Keratinocyte (primary cell): Measurements from ENCODE around the gene CCDC171. TPM values are rescaled to one million over a fixed set of nuclear protein-coding genes. Genes with fewer than 3 reads are reported as not detected.
A peak's percentile ranks its signal among the peaks of the same experiment; 100 is the strongest.

Experiments used
- DNase-seq: peaks from one replicate; pipeline ENCODE4 v3.0.0-alpha.2; 2011; ENCODE audit warnings: low read depth, missing footprints, low spot score
- FAIRE-seq: peaks from 2 replicates; lab custom pipeline; 2011; peaks lifted over from hg19 to GRCh38; lab: Jason Lieb, UNC
- H2AFZ ChIP-seq: 2 replicates; pipeline ENCODE4 v1.6.0; 2012; ENCODE audit warnings: low read length, control low read depth, inconsistent platforms; ENCODE audit not compliant: control insufficient read depth
- H3K27ac ChIP-seq: 2 replicates; pipeline ENCODE4 v1.5.1; 2011; ENCODE audit warnings: low read length; ENCODE audit not compliant: control insufficient read depth, insufficient read depth
- H3K27me3 ChIP-seq: 3 replicates; pipeline ENCODE4 v1.6.0; 2011; ENCODE audit warnings: low read length; ENCODE audit not compliant: control insufficient read depth, insufficient read depth; ENCODE audit errors: extremely low read depth
- H3K36me3 ChIP-seq, 2 experiments: 2 replicates in 1 of 2; 3 replicates in 1 of 2; pipeline ENCODE4 v1.5.1; 2011; ENCODE audit warnings: low read length in 2 of 2, mild to moderate bottlenecking in 1 of 2; ENCODE audit not compliant: control insufficient read depth in 2 of 2, insufficient read depth in 2 of 2; ENCODE audit errors: extremely low read depth in 1 of 2
- H3K4me1 ChIP-seq: 3 replicates; pipeline ENCODE4 v1.5.1; 2011; ENCODE audit warnings: low read length; ENCODE audit not compliant: control insufficient read depth, insufficient read depth; ENCODE audit errors: extremely low read depth
- H3K4me2 ChIP-seq: 3 replicates; pipeline ENCODE4 v1.6.0; 2011; ENCODE audit warnings: low read depth, low read length; ENCODE audit not compliant: control insufficient read depth, insufficient read depth; ENCODE audit errors: extremely low read depth
- H3K4me3 ChIP-seq, 3 experiments: fragments of 200-600 bp in 1 of 3; sonication (generic) in 1 of 3; 2 replicates in 2 of 3; 3 replicates in 1 of 3; pipeline ENCODE4 v1.5.1; 2011 to 2016; ENCODE audit warnings: low read length in 3 of 3, mild to moderate bottlenecking in 3 of 3, control low read depth in 2 of 3, inconsistent platforms in 1 of 3, low read depth in 1 of 3, mixed read lengths in 1 of 3, mixed run types in 1 of 3, moderate library complexity in 1 of 3; ENCODE audit not compliant: control insufficient read depth in 2 of 3, insufficient read depth in 2 of 3; ENCODE audit errors: extremely low read depth in 1 of 3
- H3K79me2 ChIP-seq: 2 replicates; pipeline ENCODE4 v1.6.0; 2012; ENCODE audit warnings: low read length; ENCODE audit not compliant: control insufficient read depth, insufficient read depth
- H3K9ac ChIP-seq: 3 replicates; pipeline ENCODE4 v1.6.0; 2011; ENCODE audit warnings: low read length; ENCODE audit not compliant: control insufficient read depth, insufficient read depth; ENCODE audit errors: extremely low read depth
- H3K9me1 ChIP-seq: 3 replicates; pipeline ENCODE4 v1.6.0; 2011; ENCODE audit warnings: low read length; ENCODE audit not compliant: control insufficient read depth, insufficient read depth; ENCODE audit errors: extremely low read depth
- H3K9me3 ChIP-seq: 2 replicates; pipeline ENCODE4 v1.5.1; 2012; ENCODE audit warnings: low read depth, low read length; ENCODE audit not compliant: control insufficient read depth
- H4K20me1 ChIP-seq: 3 replicates; pipeline ENCODE4 v1.6.0; 2011; ENCODE audit warnings: low read length; ENCODE audit not compliant: control insufficient read depth, insufficient read depth; ENCODE audit errors: extremely low read depth
- EZH2 ChIP-seq: IDR thresholded peaks from one replicate; pipeline ENCODE4 v1.6.1; 2012; ENCODE audit warnings: inconsistent platforms, mild to moderate bottlenecking, low read length, moderate library complexity
- dilution Hi-C: fragments of 300-500 bp; cut with MboI; formaldehyde crosslinking; loops from one replicate; pipeline ENCODE4 v1.7.0; 2020; ENCODE audit warnings: low sequenced_read_pairs; ENCODE audit not compliant: extremely low pct_ligation_motif_present
- polyA plus RNA-seq, 5 experiments: library from polyadenylated mRNA; depleted of rRNA in 3 of 5; stranded (reverse) in 3 of 5; stranded (forward) in 1 of 5; unstranded in 1 of 5; fragments of >200 nt; gene quantifications; 1 replicate in 1 of 5; 2 replicates in 3 of 5; 3 replicates in 1 of 5; pipeline versions ENCODE4 v1.2.1 to v1.2.3, GENCODE V29; 2011 to 2012; ENCODE audit warnings: missing spikeins in 2 of 5, low read depth in 1 of 5, low replicate concordance in 1 of 5
- TF ChIP-seq, protein P1 (sequence below), 3 experiments: IDR thresholded peaks in 1 of 3; conservative IDR thresholded peaks in 1 of 3; optimal IDR thresholded peaks in 1 of 3; 2 replicates in 2 of 3; 3 replicates in 1 of 3; pipeline versions ENCODE3 to v1.5.1; 2011; ENCODE audit warnings: low read length in 3 of 3, mild to moderate bottlenecking in 3 of 3, moderate library complexity in 2 of 3, control low read depth in 1 of 3, inconsistent platforms in 1 of 3; ENCODE audit not compliant: insufficient read depth in 2 of 3; ENCODE audit errors: extremely low read depth in 1 of 3

The CCDC171 gene
- polyA plus RNA-seq, 1 donor (not counting 4 experiments of a cell fraction or from before 2014, with no cell fraction given) = 0.46 TPM

GRCh38 chr9:15813076-15813475 lies 260.2 kb downstream of the CCDC171 start:
- no peaks in the 10 kb centered on the region for H3K9me3 ChIP-seq
- TF ChIP-seq, protein P1, sequence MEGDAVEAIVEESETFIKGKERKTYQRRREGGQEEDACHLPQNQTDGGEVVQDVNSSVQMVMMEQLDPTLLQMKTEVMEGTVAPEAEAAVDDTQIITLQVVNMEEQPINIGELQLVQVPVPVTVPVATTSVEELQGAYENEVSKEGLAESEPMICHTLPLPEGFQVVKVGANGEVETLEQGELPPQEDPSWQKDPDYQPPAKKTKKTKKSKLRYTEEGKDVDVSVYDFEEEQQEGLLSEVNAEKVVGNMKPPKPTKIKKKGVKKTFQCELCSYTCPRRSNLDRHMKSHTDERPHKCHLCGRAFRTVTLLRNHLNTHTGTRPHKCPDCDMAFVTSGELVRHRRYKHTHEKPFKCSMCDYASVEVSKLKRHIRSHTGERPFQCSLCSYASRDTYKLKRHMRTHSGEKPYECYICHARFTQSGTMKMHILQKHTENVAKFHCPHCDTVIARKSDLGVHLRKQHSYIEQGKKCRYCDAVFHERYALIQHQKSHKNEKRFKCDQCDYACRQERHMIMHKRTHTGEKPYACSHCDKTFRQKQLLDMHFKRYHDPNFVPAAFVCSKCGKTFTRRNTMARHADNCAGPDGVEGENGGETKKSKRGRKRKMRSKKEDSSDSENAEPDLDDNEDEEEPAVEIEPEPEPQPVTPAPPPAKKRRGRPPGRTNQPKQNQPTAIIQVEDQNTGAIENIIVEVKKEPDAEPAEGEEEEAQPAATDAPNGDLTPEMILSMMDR (optimal IDR thresholded peaks at IDR 0.05 in 1 of 3, IDR thresholded peaks at IDR 0.05 in 1 of 3, conservative IDR thresholded peaks at IDR 0.05 in 1 of 3; ENCODE audit: extremely low read depth in 1 of 3, insufficient read depth in 2 of 3, low read length in 3 of 3) = no peak
- DNase-seq = no peak
- H3K4me2 ChIP-seq = no peak overlapping the region
- no peak overlapping the region for H3K27ac ChIP-seq
- dilution Hi-C loops = no loop called here
- H4K20me1 ChIP-seq = no peaks in the 10 kb centered on the region
- no peak overlapping the region for H3K9ac ChIP-seq
- H3K9me1 ChIP-seq = no peaks in the 10 kb centered on the region
- H3K4me3 ChIP-seq = no peak overlapping the region
- no peaks in the 10 kb centered on the region for H3K79me2 ChIP-seq
- no peaks in the 10 kb centered on the region for H3K4me1 ChIP-seq
- H3K27me3 ChIP-seq = no peaks in the 10 kb centered on the region
- FAIRE-seq = no peak
- H2AFZ ChIP-seq = no peak overlapping the region
- no peaks in the 10 kb centered on the region for H3K36me3 ChIP-seq

GRCh38 chr9:15824310-15824709 lies 271.5 kb downstream of the CCDC171 start:
- Histone ChIP-seq H3K4me2 (no peak overlapping the region), H3K4me3 (no peak overlapping the region), H3K9me1 (no peaks in the 10 kb centered on the region), H3K9ac (no peak overlapping the region), H3K27me3 (no peaks in the 10 kb centered on the region), H4K20me1 (no peaks in the 10 kb centered on the region), H2AFZ (no peak overlapping the region), H3K79me2 (no peaks in the 10 kb centered on the region), H3K36me3 (no peaks in the 10 kb centered on the region), H3K9me3 (no peaks in the 10 kb centered on the region), H3K27ac (no peak overlapping the region), H3K4me1 (peaks cover 3% of the 10 kb centered on the region)
- TF ChIP-seq EZH2 = no peak
- TF ChIP-seq, protein P1 (optimal IDR thresholded peaks at IDR 0.05 in 1 of 3, IDR thresholded peaks at IDR 0.05 in 1 of 3, conservative IDR thresholded peaks at IDR 0.05 in 1 of 3; ENCODE audit: extremely low read depth in 1 of 3, insufficient read depth in 2 of 3, low read length in 3 of 3) = peak in 1 of 3 experiments; percentile 29
- no peak for DNase-seq
- FAIRE-seq = no peak
- dilution Hi-C loops = no loop called here
